HepG2 (cell line): ENCODE results near the gene SLC12A3. TPM values are rescaled to one million over a fixed set of nuclear protein-coding genes. Genes with fewer than 3 reads are reported as not detected.

Source experiments
- ARID4A ChIP-seq: sonication (generic); formaldehyde crosslinking; IDR thresholded peaks from 2 replicates; pipeline ENCODE4 v1.5.0; 2020; ENCODE audit warnings: mild to moderate bottlenecking, missing genetic modification reagents, borderline replicate concordance
- CBFB ChIP-seq: sonication (generic); formaldehyde crosslinking; IDR thresholded peaks from 2 replicates; pipeline ENCODE4 v1.4.0; 2020; ENCODE audit warnings: missing genetic modification reagents
- ELF3 ChIP-seq: IDR thresholded peaks from 2 replicates; pipeline ENCODE4 v1.6.1; 2016; ENCODE audit warnings: missing genetic modification reagents, missing compliant biosample characterization
- FOXP4 ChIP-seq: sonication (generic); formaldehyde crosslinking; IDR thresholded peaks from 2 replicates; pipeline ENCODE4 v1.4.0; 2020; ENCODE audit warnings: missing genetic modification reagents
- HOXA5 ChIP-seq: sonication (generic); formaldehyde crosslinking; IDR thresholded peaks from 2 replicates; pipeline ENCODE4 v1.4.0; 2020; ENCODE audit warnings: missing genetic modification reagents
- MBNL3 ChIP-seq: fragments of 250-450 bp; sonication (Bioruptor Pico); conservative IDR thresholded peaks from 2 replicates; pipeline ENCODE4 v1.8.0; 2022; ENCODE audit warnings: mild to moderate bottlenecking, inconsistent platforms
- MED13 ChIP-seq: sonication (generic); formaldehyde crosslinking; IDR thresholded peaks from 2 replicates; pipeline ENCODE4 v1.5.0; 2020; ENCODE audit warnings: missing genetic modification reagents
- MTF1 ChIP-seq: sonication (generic); formaldehyde crosslinking; IDR thresholded peaks from 2 replicates; pipeline ENCODE4 v1.5.0; 2020; ENCODE audit warnings: missing genetic modification reagents
- PBX3 ChIP-seq: sonication (generic); formaldehyde crosslinking; IDR thresholded peaks from 2 replicates; pipeline ENCODE4 v1.8.1; 2023; ENCODE audit warnings: missing genetic modification reagents, inconsistent platforms, borderline replicate concordance
- PCBP2 ChIP-seq: fragments of 200-400 bp; formaldehyde crosslinking; optimal IDR thresholded peaks from 2 replicates; pipeline ENCODE3; 2018; ENCODE audit warnings: low read length, low read depth; ENCODE audit not compliant: poor library complexity, severe bottlenecking
- SP1 ChIP-seq, 2 experiments: fragments of 450-650 bp in 1 of 2; sonication (generic) in 1 of 2; formaldehyde crosslinking in 1 of 2; IDR thresholded peaks; 2 replicates each; pipeline versions ENCODE4 v1.4.0 to v1.6.1; 2016 to 2020; ENCODE audit warnings: missing genetic modification reagents in 1 of 2
- XRCC5 ChIP-seq: fragments of 200-400 bp; formaldehyde crosslinking; optimal IDR thresholded peaks from 2 replicates; pipeline ENCODE3; 2017; ENCODE audit warnings: mild to moderate bottlenecking, low read length
- ZEB1 ChIP-seq: IDR thresholded peaks from 2 replicates; pipeline ENCODE4 v1.6.1; 2012; ENCODE audit warnings: mild to moderate bottlenecking, low read depth, inconsistent platforms; ENCODE audit not compliant: insufficient replicate concordance
- ZNF251 ChIP-seq: sonication (generic); formaldehyde crosslinking; IDR thresholded peaks from 2 replicates; pipeline ENCODE4 v1.9.0; 2021; ENCODE audit warnings: mild to moderate bottlenecking, missing genetic modification reagents
- ZNF746 ChIP-seq: sonication (generic); formaldehyde crosslinking; IDR thresholded peaks from 2 replicates; pipeline ENCODE4 v1.8.0; 2022; ENCODE audit warnings: mild to moderate bottlenecking, missing genetic modification reagents
- ZNF747 ChIP-seq: sonication (generic); formaldehyde crosslinking; IDR thresholded peaks from 2 replicates; pipeline ENCODE4 v1.8.1; 2023; ENCODE audit warnings: missing genetic modification reagents, mild to moderate bottlenecking, borderline replicate concordance
- ZNF782 ChIP-seq: sonication (generic); formaldehyde crosslinking; IDR thresholded peaks from 2 replicates; pipeline ENCODE4 v1.4.0; 2020; ENCODE audit warnings: missing genetic modification reagents, mild to moderate bottlenecking, borderline replicate concordance
- ZNF784 ChIP-seq: sonication (generic); formaldehyde crosslinking; IDR thresholded peaks from 2 replicates; pipeline ENCODE4 v1.5.1; 2020; ENCODE audit warnings: missing genetic modification reagents, mild to moderate bottlenecking, borderline replicate concordance
- ZNF891 ChIP-seq: sonication (generic); formaldehyde crosslinking; IDR thresholded peaks from 2 replicates; pipeline ENCODE4 v1.5.0; 2020; ENCODE audit warnings: mild to moderate bottlenecking, missing genetic modification reagents
- ZSCAN21 ChIP-seq: sonication (generic); formaldehyde crosslinking; IDR thresholded peaks from 2 replicates; pipeline ENCODE4 v1.8.0; 2022; ENCODE audit warnings: mild to moderate bottlenecking, missing genetic modification reagents, moderate library complexity, borderline replicate concordance
- polyA plus RNA-seq, 8 experiments: library from polyadenylated mRNA; depleted of rRNA in 3 of 8; stranded (reverse) in 7 of 8; unstranded in 1 of 8; fragments of >200 nt; fragmentation: Illumina TruSeq in 4 of 8; extraction: Trizol in 4 of 8; gene quantifications; 2 replicates each; pipeline versions ENCODE4 v1.2.1 to v1.2.3, GENCODE V29; 2011 to 2016; ENCODE audit warnings: low read depth in 4 of 8, missing spikeins in 1 of 8, mixed read lengths in 1 of 8; ENCODE audit not compliant: insufficient read depth in 1 of 8
- total RNA-seq, 5 experiments: library from RNA; depleted of rRNA; stranded (reverse); fragments of >200 nt; fragmentation: Illumina TruSeq; extraction: Trizol; gene quantifications; 2 replicates each; pipeline ENCODE4 v1.2.3, GENCODE V29; 2016; ENCODE audit warnings: low read depth in 1 of 5

The SLC12A3 gene
- total and polyA plus RNA-seq, 2 of the 13 experiments (the other 11 are each of a cell fraction or from before 2014, with no cell fraction given), result 6.2 TPM; not detected in 1

- no peak for TF ChIP-seq MTF1 (CRISPR knock-in tag)
- TF ChIP-seq ZNF782, result no peak
- no peak for TF ChIP-seq SP1 (IDR thresholded peaks at IDR 0.05)
- TF ChIP-seq SP1 (CRISPR knock-in tag; IDR thresholded peaks at IDR 0.05), result peak; percentile 83; the same call in 1 of the 2 replicates
- 0 out of 2 replicates have a peak, but pooled peaks have one; percentile 39 for TF ChIP-seq HOXA5 (CRISPR knock-in tag)
- peak; percentile 96 for TF ChIP-seq XRCC5
- peak; percentile 31; the same call in 1 of the 2 replicates for TF ChIP-seq ELF3 (CRISPR knock-in tag)
- no peak for TF ChIP-seq ZNF251 (CRISPR knock-in tag)
- no peak for TF ChIP-seq ZSCAN21 (CRISPR knock-in tag)
- peak; percentile 71 for TF ChIP-seq FOXP4 (CRISPR knock-in tag)
- TF ChIP-seq PBX3 (CRISPR knock-in tag), result no peak
- TF ChIP-seq MED13 (CRISPR knock-in tag), result peak; percentile 49; the same call in 1 of the 2 replicates
- TF ChIP-seq ZEB1, result peak; percentile 27
- 0 out of 2 replicates have a peak, but pooled peaks have one; percentile 62 for TF ChIP-seq ZNF746 (CRISPR knock-in tag)
- no peak for TF ChIP-seq PCBP2
- TF ChIP-seq ZNF784, result 0 out of 2 replicates have a peak, but pooled peaks have one; percentile 35
- peak; percentile 99 for TF ChIP-seq CBFB (CRISPR knock-in tag)
- TF ChIP-seq ZNF747 (CRISPR knock-in tag), result peak; percentile 79; the same call in 1 of the 2 replicates
- no peak for TF ChIP-seq ARID4A
- no peak for TF ChIP-seq MBNL3 (CRISPR knock-in tag)
- TF ChIP-seq ZNF891, result peak; percentile 80
These were observed 99.5 kb downstream of the SLC12A3 start (continued) for GRCh38 chr16:56964243-56965148.
